T-helper 9 cell (primary cell): ENCODE data around the gene BPIFB6.

ENCODE experiments used
- DNase-seq: peaks from one replicate; pipeline ENCODE4 v3.0.0-alpha.2; 2020

The BPIFB6 gene

DNA sequence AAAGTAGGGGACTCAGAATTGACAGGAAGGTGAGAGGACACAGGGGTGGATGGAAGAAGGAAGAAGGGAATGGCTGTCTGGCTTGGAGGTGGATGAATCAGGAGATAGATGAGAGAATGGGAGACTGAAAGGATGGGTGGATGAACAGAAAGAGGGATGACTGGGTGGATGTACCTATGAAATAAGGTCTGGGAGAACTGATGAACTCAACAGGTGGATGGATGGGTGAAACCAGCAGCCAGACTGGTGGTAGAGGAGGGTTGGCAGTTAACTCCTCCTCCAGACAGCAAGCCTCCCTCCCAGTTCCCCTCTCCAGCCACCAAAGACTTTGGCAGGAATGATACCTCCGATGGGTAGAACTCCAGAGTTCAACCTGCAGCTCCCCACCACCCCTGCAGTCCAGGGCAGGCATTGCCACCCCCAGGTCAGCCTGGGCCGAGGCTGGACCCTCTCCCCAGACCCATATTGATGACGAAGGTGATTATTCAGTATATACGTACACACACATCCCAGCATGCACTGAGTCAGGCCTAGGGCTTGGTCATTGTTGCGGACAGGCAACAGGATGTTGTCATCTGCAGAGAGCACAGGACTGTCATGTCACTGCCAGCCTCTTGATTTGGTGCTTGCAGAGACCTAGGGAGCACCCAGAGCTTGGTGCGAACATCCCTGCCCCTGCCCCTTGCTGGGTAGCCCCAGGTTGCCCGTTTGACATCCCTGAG is 29.2 kb upstream of the BPIFB6 start:
- DNase-seq = no peak

DNA sequence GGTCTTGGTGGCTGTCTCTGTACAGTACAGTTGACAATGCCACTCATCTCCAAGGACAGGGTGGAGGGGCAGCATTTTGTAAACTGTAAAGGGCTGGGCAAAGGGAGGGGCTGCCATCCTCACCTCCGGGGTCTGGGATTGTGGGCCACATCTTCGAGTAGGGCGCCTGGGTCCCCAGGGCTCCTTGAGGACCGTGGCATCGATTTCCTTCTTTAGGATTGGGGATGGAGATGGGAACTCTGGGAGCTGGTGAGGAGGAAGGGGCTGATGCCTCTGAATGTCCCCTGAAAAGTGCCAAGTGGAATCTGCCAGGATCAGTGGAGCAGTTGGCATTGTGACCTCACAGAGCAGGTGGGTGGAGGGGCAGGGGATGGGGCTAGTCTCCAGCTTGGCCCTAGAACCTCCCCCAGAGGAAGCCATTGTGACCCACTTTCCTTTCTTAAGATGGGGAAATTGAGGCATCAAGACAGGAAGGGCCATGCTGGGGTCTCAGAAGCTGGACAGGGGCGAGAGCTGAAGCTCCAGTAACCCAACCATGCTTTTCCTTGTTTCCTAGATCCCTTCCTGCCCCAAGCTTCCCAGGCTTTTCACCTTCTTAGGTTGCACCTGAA is 27.2 kb upstream of the BPIFB6 start, which contains the start of gene SUN5:
TSS of gene SUN5 (minus strand) at position 293 of the 611 bp plus-strand sequence. CDS start at position 200, 93 bp downstream.
- no peak for DNase-seq

DNA sequence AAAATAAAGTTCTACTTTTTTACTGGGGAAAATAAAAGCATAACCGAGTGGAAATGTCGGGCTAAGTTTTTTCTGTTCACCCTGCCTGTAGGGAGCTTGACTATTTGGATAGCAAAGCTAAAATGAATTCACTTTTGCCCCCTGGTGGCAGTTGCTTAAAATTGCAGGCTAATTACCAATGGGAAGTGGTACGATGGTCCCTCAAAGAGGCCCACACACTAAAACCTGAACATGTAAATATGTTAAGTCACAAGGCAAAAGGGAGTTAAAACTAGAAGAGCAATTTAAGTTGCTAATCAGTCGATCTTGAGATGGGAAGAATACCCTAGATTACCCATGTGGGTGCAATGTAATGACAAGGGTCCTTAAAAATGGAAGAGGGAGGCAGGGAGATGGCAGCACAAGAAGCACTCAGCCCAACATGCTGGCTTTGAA is 26.3 kb upstream of the BPIFB6 start:
- no peak for DNase-seq

DNA sequence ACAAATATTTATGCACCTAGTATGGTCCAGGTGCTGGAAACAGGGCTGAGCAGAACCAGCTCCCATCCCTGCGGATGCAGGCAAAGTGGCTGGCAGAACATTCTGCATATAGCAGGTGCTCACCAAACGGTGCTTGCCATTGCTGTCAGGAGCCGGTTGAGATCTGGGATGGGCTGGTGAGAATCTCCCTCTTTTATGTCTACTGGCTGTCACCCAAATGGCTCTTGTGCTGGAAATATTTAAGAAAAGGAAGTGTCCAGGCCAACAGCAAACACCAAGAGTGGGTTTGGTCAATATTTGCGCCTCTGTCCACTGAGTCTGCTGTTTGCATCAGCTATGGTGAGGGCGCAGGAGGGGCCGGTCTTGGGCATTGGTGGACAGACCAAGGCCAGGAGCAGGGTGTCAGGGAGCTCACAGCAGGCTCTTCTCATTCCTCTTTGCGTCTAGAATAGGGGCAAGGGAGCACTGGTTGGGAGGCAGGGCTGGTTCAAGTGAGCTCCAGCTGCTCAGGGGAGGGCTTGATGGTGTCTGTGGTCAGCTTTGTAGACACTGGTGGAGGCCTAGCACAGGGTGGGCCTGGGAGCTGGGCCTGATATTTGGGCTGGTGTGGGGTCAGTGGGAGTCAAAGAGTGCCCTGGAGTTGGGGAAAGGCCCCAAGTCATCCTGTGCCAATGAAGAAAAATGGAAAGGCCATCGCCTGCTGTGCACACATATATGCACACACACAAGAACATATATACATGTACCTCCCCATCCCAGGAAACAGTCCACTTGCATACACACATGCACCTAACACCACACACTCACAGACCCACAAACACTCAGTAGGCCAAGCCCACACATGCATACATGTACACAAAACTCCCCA is 25.3 kb upstream of the BPIFB6 start:
- no peak for DNase-seq

DNA sequence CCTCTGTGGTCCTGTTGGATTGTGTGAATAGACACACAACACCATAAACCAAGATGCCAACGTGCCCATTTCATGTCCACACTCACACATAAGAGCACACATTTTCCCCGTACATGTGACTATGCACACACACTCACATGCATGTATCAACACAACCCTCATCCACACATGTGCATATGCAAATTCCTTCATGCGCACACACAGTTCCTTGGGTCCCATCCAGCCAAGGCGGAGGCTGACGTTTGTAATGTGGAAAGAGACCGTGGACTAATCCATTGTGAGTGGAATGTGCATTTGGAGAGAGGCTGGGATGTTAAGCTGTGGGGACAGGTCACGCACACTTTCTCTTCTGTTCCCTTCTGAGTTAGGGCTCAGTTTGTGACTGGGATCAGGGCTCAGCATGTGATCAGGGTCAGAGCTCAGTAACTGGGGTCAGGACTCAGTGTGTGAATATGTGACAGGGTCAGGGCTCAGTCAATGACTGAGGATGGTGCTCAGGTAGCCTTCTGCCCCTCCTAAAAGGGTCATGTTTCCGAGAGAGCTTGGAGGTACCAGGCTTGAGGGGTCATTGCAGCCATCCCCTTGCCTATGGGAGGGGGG is 24.6 kb upstream of the BPIFB6 start:
- DNase-seq = no peak

DNA sequence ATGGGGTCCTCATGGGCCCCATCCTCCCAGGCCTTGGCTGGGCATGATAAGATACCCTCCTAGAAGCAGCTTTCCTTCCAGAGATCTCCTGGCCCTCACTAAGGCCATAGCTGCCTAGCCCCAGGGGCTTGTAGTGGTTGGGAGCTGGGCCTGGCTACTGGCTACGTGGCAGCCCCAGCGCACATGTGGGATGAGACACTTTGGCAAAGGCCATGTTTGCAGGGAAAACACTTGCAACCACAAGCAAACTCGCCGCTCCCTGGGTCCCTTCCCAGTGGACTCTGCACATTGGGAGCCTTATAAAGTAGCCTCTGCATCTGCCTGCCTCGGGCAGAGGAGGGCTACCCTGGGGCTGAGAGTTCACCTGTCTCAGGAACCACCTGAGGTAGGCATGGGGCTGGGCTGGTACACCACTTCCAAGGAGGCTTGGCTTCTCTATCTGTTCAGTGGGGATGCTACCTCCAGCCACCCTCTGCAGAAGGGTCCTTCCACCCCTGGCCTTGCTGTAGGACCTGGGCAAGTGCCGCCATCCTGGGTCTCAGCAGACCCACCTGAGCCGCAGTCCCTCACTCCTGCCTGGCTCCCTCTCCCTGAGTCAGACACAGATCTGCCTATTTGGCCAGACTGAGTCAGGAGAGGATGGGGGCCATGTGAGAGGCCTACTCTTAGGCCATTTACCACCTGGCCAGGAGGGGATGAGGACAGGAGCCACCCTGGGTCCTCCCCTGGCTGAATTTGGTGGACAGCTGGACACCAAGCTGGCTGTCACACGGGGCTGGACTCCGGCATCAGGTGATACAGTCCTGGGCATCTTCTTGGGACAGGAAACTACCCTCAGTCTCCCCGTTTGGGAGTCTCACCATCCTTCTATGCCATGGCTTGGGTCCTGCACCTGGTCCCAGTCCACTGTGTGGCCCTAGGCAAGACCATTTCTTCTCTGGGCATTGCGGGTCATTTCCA is 23.8 kb upstream of the BPIFB6 start, which contains the start of gene BPIFB2:
TSS of gene BPIFB2 (plus strand) at position 329 of the 960 bp plus-strand sequence. CDS start 871 bp downstream, outside the sequence.
- DNase-seq = no peak

DNA sequence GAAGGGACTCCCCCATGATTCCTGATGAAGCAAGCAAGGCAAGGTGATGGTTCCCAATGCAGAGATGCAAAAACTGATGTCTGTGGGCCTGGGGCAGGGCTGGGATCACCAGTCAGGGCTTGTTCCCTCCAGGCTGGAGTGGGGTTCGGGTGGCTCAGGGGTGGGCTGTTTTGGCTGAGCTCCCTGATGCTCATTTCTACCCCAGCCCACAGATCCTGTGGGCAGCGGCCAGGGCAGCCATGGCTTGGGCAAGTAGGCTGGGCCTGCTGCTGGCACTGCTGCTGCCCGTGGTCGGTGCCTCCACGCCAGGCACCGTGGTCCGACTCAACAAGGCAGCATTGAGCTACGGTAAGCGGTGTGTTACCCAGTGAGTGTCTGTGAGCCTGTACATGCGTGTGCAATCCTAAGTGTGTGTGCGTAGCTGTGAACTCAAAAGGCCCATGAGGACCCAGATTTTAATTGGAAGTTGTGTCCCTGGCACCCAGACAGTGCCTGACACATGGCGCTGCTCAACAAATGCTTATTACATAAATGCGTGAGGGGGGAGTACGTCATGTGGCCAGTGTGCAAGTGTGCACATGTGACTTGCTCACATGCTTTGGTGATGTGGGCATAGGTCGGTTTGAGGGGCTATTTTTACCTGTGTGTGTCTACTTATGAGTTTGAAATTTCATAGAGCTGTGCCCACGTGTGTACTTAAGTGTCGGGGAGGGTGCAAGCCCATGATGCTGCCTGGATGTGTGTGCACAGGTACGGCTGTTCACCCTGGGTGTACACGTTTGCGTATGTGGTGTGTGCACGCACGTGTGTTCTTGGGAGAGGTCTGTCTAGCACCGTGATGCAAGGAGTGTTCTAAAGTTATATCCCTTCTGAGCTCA is 22.9 kb upstream of the BPIFB6 start:
- DNase-seq = no peak

DNA sequence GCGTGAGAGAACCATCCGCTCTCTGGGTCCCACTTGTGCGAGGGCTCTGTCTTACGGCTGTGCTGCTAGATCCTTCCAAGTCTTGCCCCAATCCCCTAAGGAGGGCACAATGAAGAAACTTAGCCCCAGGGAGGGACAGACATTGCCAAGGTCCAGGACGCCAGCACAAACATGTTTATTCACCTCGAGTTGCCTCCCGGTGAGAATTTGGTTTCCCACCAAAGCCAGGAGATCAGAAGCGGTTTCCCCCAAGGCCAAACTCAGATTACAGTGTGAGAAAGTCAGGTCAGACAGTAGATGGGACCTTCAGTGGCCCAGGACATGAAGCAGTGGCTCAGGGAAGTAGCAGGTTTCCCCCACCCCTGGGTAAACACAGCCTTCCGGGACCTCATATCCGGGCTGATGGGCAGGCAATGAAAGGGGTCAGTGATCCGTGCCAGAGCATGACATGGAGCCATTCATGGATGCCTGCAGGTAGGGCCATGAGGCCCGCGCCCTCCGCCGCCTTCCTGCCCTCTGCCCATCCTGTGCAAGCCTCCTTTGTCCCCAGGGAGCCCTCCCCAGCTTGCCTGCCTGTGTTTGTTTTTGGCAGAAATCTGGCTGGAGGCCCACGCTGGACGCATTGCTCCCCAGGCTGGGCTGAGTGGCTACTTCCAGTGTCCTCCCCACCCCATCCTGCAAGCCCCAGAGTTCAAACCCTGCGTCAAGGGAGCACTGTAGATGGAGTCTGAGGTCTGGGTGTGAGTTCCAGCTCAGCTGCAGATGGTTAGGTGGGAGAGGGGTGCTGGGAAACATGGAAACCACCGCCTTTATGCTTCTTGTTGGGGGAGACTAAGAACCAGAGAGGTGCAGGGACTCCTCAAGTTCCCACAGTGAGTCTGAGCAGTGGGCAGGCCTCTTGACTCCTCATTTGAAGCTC is 22.0 kb upstream of the BPIFB6 start:
- no peak for DNase-seq

DNA sequence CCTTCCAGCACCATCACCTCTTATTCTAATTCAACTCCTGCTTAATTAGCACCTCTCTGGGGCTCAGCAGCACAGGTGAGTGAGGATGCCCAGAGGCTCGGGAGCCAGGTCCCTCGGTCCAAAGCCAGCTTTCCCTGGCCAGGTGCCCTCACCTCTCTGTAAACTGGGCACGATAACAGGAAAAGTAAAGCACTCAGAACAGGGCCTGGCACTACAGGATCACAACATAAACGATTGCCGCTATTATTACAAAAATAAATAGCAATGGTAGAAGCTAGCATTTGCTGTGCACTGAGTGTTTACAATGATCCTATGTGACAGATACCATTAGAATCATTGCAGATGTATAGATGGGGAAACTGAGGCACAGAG is 21.3 kb upstream of the BPIFB6 start:
- DNase-seq = no peak

DNA sequence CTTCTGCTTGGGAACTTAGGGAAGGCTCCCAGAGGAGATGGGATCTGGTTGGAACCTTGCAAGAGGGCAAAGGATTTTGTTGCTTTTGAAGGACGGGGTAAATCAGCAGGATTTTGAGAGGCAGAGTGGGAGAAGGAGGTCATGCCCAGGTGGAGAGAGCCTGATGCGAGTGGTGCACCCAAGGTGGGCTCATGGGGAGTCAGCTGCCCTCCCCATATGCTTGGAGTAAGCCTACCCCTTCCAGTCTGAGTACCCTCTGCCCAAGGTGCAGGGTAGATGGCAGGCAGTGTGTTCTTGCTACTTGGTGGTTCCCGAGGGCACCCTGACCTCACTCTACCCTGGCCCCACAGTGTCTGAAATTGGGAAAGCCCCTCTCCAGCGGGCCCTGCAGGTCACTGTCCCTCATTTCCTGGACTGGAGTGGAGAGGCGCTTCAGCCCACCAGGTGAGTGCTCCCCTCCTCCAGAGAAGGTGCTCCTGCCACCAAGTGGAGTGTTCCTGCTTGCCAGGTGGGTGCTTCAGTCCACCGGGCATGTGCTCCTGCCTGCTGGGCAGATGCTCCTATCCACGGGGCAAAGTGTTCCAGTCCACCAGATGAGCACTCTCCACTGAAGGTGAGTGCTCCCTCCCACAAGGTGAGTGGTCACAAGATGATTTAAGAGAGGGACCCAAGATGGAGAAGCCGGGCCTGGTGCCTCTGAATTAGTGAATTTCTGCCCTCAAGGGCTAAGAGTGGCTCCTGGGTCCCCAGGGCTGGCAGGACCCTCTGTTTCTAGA is 20.6 kb upstream of the BPIFB6 start:
- DNase-seq = no peak

DNA sequence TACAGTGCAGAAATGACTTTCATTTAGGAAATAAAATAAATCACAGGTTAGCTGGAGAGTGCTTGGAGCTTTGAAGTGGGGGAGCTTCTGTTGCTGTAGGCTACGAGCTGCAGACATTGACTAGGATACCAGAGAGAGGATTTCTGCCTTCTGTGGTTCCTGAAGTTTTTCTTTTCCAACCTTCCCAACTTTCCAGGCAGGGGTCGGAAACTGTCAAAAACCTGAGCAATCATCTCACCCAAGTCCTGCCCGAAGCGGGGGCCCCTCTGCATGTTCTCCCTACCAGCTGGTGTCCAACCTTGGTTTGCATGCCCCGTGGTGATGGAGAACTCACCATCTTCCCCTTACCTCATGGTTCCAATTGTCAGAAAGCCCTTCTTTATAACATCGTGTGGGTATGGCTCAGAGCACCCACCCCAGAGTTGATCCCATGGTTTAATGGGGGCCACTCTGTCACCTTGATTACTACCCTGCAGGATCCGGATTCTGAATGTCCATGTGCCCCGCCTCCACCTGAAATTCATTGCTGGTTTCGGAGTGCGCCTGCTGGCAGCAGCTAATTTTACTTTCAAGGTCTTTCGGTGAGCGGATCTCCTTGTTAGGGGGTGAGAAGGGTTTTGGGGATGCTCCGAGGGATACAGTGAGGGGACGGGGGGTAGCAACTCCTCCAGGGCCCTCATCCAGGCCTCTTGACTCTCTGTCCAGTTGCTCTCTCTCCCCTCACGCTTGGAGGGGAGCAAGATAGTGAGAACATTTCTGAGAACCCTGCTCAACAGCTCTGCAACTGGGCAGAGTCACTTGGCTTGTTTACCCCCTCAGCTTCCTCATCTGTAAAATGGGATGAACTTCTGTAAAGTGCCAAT is 18.9 kb upstream of the BPIFB6 start:
- no peak for DNase-seq

DNA sequence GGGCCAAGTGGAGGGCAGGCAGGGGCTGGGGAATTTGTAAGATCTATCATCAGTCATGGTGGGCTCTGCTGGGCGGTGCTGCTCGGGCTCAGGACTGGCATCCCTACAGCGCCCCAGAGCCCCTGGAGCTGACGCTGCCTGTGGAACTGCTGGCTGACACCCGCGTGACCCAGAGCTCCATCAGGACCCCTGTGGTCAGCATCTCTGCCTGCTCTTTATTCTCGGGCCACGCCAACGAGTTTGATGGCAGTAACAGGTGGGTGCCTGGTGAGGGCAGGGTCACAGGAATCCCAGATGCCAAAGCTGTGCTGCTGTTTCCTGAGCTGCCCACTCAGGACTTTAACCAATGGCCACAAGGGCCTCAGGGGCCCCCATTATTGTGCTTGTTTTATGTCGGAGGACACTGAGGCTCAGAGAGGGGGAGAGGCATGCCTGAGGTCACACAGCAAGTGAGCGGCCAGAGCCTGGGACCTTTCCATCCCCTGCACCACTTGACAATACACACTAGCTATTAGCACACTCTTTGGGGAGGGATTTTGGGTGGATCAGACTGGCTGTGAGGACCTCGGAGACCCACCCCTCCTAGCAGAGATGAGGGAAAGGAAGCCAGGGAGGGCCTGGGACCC is 17.6 kb upstream of the BPIFB6 start:
- no peak for DNase-seq

DNA sequence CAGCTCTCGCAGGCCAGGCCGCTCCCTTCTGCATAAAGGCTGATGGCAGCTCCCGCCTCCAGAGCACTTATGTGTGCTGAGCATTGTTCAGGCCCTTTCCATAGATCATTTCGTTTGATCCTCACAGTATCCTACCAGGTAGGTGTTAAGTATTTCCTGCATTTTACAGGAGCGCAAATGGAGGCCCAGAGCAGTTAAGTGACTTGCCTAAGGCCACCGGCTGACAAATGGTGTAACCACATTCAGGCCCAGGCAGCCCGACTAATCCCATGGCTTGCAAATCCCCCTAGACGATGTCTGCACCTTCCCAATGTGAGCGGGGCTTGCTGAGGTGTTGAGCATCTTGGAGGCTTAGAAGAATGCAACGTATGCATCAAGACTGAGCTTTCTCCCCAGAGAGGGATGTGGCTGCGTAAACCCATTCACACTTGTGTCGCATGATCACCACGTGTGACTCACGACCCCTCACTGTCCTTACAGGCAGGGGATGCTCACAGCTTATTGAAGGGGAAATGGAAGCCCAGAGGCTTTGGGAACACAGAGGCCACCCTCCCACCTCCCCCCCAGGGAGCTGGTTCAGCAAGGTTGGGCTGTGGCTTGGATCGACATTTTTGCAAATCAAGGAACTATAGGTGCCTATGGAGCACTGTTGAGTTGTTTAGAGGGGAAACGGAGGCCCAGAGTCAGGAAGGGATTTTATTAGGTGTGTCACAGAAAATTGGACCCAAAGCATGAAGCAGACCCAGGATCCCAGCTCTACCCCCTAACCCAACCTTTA is 16.9 kb upstream of the BPIFB6 start:
- no peak for DNase-seq

DNA sequence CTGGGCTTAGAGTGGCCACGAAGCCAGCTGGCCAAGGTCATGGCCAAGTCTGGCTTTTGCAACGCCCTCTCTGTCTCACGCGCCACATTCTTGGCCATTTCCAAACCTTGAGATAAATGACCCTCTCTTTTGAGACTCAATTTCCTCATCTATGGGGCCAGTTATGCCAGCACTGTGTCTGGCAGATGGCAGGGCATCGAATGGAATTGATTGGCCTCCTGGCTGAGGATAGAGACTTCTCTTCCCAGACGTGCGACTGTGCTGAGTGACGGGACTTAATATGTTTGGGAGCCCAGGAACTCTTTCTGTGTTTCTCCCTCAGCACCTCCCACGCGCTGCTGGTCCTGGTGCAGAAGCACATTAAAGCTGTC is 16.3 kb upstream of the BPIFB6 start:
- DNase-seq = no peak

DNA sequence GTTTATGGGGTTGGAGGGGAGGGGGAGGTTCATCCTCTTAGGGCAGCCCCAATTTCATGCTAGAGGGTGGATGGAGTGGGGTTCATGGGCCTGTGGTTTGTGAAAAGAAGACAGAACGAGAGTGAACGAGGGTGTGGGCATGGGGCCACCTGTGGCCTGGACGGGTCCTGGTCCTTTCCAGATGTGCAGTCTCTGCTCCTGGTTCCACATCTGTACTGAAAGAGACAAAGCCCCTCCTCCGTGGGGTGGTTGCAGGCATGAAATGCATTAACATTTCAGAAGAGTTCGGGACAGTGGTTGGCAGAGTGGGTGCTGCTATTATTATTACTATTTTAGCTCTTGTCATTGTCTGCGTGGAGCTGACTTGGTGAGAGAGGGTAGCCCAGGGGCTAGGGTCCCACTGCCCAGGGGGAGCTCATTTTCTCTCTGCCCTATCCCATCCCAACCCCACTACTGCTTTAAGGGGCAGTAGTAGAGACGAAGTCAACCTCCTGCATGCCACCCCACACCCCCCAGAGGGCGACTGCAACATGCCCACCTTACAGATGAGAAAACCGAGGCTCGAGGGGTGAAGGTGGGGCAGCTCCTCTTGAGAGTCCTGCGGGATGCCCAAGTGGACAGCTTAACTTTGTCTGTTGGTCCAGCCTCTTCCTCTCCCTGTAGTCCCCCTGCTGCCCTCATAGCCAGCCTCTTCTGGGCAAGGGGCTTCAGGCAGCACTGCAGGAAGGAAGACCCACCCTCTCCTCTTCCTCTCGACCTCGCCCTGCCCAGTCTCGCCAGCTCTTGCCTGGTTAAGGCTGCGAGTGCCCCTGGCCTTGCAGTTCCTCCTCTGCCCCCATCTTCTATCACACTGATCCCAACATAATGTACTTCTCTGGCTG is 15.5 kb upstream of the BPIFB6 start:
- no peak for DNase-seq
